GM19043 (cell line): ENCODE results near the gene TMEM9.

Experiments used
- ATAC-seq: cut with Tn5 transposase; IDR thresholded peaks from one replicate; pipeline ENCODE4 v1.9.1; 2021; ENCODE audit warnings: low read depth; ENCODE audit not compliant: unreplicated experiment

TMEM9 gene

GRCh38 chr1:201131398-201131797 lies 22.9 kb downstream of the TMEM9 start:
- ATAC-seq, result no peak

DNA sequence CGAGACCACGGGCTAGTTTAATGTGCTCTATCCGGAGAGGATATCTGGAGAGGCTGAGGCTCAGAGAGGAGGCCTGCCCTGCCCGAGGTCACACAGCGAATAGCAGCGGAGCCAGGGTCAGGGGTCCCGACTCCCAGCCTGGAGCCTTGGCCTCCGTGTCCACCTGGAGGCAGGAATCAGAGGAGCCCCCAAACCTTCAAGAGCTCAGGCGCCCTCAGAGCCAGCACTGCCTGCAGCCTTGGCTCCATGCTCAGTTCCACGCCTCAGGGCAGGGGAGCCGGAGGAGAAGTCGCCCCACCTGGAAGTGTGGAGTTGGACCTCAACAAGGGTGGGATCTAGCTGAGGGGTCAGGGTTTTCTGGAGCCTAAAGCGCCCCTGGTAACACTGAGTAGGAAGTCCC lies 25.3 kb downstream of the TMEM9 start:
- ATAC-seq, result no peak

- no peak for ATAC-seq
These were observed 25.8 kb downstream of the TMEM9 start for GRCh38 chr1:201128476-201128875.

DNA sequence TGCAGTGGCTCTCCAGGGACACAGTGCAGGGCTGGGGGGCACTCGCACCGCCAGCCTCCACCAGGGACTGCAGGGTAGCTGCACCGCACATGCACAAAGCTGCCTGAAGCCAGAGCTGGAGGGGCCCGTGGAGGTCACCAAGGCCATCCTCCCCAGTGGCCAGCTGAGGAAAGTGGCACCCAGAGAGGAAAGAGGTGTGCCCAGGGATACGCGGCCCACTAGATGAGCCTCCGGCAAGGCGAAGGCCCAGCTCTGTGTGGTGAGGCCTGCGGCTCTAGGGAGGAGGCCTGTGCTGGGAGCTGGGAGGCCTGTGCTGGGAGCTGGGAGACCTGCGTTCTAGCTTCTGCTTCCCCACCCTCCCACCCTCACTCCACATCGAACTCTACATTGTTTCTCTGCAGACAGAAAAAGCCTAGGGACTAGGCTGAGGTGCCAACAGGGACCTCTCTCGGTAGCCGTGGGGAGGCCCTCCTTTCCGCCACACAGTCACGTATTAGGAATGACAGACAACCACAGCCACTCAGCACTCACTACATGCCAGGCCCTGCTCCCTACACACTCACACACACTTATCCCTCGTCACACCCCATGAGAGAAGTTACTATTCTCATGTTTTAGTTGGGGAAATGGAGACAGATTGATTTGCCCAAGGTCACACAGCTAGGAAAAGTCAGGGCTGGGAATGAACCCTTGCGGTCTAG lies 26.4 kb downstream of the TMEM9 start:
- ATAC-seq, result no peak

GRCh38 chr1:201126832-201127754 lies 27.2 kb downstream of the TMEM9 start, which contains the start of gene ASCL5:
TSS of gene ASCL5 (minus strand) at chr1:201127184. CDS start at chr1:201115372, 11,812 bp downstream.
- no peak for ATAC-seq

DNA sequence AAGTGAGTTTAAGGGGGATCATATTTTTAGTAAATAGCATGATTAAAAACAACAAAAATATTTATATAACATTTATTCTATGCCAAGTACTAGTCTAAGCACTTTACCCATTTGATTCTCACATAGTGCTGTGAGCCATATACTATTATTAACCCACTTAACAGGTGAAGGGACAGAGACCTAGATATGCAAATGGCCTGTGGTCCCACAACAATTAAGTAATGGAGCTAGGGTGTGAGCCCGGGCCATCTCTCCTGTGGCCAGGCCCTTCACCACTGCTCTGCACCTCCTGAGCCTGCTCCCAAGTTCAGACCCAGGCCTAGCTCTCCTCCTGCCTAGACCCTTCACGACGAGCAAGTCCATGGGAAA lies 27.8 kb downstream of the TMEM9 start:
- ATAC-seq, result no peak

- ATAC-seq, result no peak
These were observed 28.5 kb downstream of the TMEM9 start for GRCh38 chr1:201125800-201126199.

GRCh38 chr1:201125019-201125418 lies 29.3 kb downstream of the TMEM9 start:
- ATAC-seq, result no peak

DNA sequence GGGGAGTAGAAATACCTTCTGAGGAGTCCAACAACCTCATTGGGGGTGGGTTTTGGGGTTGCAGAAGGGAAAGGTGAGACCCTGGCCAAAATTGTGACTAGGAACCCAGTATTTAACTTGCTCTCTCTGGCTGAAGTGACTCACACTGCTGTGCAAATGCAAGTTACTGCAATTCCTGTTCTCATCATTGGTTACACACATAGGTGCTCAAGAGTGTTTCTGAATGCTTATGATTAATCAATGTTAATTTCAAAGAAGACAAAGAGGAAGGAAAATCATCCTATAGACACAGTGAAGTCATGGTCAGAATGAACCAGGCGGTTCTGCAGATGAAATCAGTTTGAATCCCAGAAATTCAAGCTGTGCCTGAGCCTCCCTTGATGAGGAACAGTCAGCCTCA lies 30.4 kb downstream of the TMEM9 start:
- ATAC-seq, result no peak

DNA sequence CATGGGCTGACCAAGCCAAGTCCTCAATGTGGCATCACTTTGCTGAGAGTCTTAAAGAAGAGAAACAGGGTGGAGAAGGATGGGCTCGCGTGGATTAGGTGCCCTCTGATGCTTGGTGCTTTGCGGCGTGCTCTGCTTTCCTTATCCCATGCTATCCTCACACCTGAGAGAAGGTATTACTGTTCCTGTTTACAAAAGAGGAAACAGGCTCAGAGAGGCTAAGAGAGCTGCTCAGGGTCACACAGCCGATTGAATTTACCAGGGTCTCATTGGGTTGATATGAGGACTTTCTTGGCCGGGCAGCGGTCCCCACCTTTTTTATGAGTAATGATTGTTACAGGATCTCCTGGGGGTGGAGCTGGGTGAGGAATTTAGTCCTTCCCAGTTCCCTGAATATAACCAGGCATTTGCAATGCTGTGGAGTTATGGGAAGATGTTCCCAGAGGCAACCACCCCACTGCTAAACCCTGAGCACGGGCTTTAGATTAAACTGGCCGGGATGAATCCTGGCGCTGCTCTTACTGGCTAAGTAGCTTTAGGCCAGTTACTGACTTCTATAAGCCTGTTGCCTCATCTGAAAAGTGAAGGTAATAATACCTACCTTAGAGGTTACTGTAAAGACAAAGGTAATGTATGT lies 31.8 kb downstream of the TMEM9 start:
- no peak for ATAC-seq

GRCh38 chr1:201119206-201120197 lies 34.8 kb downstream of the TMEM9 start:
- no peak for ATAC-seq

GRCh38 chr1:201116091-201116490 lies 38.2 kb downstream of the TMEM9 start:
- no peak for ATAC-seq

DNA sequence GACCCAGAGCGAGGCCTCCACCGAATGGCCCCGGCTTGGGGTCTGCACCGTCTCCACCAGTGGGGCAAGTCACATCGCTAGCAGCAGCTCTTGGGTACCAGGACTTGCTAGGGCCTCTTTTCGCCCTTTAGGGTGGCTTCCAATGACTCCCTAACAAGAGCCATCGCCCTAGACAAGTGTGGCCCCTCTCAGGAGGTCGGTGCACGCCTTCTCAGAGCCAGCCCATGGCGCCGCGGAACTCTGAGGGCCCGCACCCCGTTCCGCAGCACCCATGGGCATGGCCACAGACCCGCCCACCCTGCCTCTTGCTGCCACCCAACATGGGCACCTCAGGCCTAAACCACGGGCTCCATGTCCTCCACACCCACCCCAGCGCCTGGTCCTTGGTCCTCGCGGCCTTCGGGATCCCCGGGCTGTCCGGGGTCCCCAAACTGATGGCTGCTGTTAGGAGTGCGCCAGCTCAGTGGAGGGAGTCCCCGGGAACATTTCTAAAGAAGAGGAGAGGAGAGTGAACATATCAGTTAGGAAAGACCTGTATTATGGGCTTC lies 38.8 kb downstream of the TMEM9 start:
- no peak for ATAC-seq

DNA sequence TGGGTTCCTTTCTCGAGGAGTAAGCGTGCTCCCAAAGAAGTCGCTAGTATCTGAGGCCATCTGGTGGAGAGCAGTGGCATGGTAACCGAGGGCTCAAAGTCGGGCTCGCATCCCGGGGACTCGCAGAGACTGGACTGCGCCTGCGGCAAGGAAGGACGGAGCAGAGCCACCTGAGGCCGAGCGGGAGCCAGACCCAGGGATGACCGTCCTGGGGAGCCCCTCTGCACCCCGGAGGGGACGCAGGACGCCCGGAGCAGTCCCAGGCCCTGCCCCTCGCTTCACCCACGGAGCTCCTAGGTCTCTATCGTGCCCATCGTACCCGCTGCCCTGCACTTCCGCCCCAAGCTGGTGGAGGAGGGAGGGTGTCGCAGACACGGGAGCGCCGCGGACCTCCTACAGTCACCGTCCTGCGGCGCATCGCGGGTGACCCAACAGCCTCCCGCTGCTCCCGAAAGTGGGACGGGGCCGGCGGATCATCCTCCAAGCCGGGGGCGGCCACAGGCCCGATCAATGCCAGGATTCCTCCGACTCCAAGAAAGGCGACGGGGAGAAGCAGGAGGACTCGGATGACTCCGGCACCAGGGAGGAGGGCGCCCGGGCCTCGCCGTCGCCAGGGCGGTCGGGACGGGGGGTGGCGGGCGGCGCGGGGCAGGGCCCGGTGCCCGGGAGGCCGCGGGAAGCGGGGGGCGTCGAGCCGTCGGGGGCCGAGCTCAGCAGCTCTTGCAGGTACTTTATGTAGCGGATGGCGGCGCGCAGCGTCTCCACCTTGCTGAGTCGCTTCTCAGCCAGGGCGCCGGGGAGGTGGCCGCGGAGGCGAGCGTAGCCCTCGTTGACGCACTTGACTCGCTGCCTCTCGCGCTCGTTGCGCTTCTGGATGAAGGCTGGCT lies 39.8 kb downstream of the TMEM9 start:
- ATAC-seq, result peak; percentile 93

- ATAC-seq, result no peak
These were observed 40.6 kb downstream of the TMEM9 start for GRCh38 chr1:201113451-201114244.

- ATAC-seq, result no peak
These were observed 41.3 kb downstream of the TMEM9 start for GRCh38 chr1:201112926-201113325.

DNA sequence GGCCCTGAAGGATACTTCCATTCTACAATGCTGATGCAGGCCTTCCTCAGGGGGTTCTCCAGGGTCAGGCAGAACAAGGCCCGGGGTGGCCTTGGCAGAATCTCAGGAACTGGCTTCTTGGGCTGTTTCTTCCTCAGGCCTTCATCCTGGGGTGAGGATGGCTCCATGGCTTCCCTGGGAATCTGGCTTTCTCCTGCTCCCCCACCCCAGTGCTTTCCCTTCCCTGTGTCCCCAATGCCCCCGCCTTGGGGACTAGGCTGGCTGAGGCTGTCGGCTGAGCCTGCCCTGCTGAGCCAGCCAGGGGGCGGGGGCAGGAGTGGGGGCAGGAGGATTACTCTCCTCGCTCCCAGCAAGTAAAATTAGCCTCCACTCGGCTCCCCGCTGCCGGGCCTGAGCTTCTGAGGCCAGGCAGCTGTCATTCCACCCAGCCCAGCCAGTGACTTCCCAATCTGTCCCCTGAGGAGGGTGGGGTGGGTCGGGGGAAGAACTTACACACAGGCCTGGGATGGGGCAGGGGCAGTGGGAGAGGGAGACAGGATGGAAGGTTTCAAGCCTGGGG lies 42.0 kb downstream of the TMEM9 start, which contains the start of gene CACNA1S:
TSS of gene CACNA1S (minus strand) at position 254 of the 559 bp plus-strand sequence. CDS start at position 167, 87 bp downstream.
- no peak for ATAC-seq

DNA sequence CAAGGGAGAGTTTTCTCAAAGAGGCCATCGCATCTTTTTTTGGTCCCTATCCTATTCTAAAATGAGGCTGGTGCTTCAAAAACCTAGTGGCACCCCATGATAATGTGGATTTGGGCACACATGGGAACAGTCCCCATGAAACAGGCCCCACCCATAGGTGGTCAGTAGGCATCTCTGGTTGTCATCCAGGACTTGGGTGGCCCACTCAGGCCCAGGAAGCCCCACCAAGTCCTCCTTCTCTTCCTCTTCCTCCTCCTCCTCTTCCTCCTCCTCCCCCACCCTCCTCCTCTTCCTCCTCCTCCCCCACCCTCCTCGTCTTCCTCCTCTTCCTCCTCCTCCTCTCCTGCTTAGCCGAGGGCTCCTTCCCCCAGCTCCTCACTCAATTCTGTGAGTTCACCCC lies 42.6 kb downstream of the TMEM9 start:
- ATAC-seq, result no peak
